Limb (tissue), 2 donors: ENCODE measurements around the gene IRF1.

Experiments
- DNase-seq, 2 donors: peaks; one replicate each; pipeline ENCODE4 v3.0.0-alpha.2; 2016; ENCODE audit errors: extremely low spot score in 2 of 2

Gene IRF1

GRCh38 chr5:132474881-132475496 is 15.6 kb downstream of the IRF1 start:
- no peak for DNase-seq

- no peak for DNase-seq
Measured at GRCh38 chr5:132474131-132474723, 16.3 kb downstream of the IRF1 start.

GRCh38 chr5:132473668-132474067 is 16.9 kb downstream of the IRF1 start:
- DNase-seq: no peak

- DNase-seq: no peak
Measured at GRCh38 chr5:132473019-132473531, 17.5 kb downstream of the IRF1 start.

GRCh38 chr5:132472431-132472830 is 18.1 kb downstream of the IRF1 start:
- no peak for DNase-seq

- no peak for DNase-seq
Measured at GRCh38 chr5:132471944-132472343, 18.6 kb downstream of the IRF1 start.

- DNase-seq: no peak
Measured at GRCh38 chr5:132471151-132471907, 19.2 kb downstream of the IRF1 start.

GRCh38 chr5:132470596-132470995 is 20.0 kb downstream of the IRF1 start:
- no peak for DNase-seq

- DNase-seq: no peak
Measured at GRCh38 chr5:132470010-132470392, 20.6 kb downstream of the IRF1 start.

GRCh38 chr5:132469380-132470009 is 21.1 kb downstream of the IRF1 start:
- DNase-seq: no peak

- no peak for DNase-seq
Measured at GRCh38 chr5:132468656-132469379, 21.8 kb downstream of the IRF1 start.

- no peak for DNase-seq
Measured at GRCh38 chr5:132467287-132467984, 23.1 kb downstream of the IRF1 start.

- no peak for DNase-seq
Measured at GRCh38 chr5:132466433-132467286, 23.9 kb downstream of the IRF1 start.

GRCh38 chr5:132465059-132465707 is 25.4 kb downstream of the IRF1 start:
- DNase-seq: no peak

GRCh38 chr5:132464156-132464939 is 26.2 kb downstream of the IRF1 start:
- DNase-seq: peak in 1 of 2 donors; percentile 51

GRCh38 chr5:132463811-132464155 is 26.8 kb downstream of the IRF1 start:
- no peak for DNase-seq

- no peak for DNase-seq
Measured at GRCh38 chr5:132462856-132463745, 27.5 kb downstream of the IRF1 start.

- DNase-seq: no peak
Measured at GRCh38 chr5:132462333-132462732, 28.2 kb downstream of the IRF1 start.
